ENCODE results near the gene CTF1. TPM values are rescaled to one million over a fixed set of nuclear protein-coding genes. Genes with fewer than 3 reads are reported as not detected.
A peak's percentile ranks its signal among the peaks of the same experiment; 100 is the strongest.

The CTF1 gene, protein sequence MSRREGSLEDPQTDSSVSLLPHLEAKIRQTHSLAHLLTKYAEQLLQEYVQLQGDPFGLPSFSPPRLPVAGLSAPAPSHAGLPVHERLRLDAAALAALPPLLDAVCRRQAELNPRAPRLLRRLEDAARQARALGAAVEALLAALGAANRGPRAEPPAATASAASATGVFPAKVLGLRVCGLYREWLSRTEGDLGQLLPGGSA
- total RNA-seq = 10 to 100 TPM in 2 of 4 donors, 1 to 10 TPM in 1, not detected in 1; 2.3 to 20.6 (median 13.8) TPM

DNA sequence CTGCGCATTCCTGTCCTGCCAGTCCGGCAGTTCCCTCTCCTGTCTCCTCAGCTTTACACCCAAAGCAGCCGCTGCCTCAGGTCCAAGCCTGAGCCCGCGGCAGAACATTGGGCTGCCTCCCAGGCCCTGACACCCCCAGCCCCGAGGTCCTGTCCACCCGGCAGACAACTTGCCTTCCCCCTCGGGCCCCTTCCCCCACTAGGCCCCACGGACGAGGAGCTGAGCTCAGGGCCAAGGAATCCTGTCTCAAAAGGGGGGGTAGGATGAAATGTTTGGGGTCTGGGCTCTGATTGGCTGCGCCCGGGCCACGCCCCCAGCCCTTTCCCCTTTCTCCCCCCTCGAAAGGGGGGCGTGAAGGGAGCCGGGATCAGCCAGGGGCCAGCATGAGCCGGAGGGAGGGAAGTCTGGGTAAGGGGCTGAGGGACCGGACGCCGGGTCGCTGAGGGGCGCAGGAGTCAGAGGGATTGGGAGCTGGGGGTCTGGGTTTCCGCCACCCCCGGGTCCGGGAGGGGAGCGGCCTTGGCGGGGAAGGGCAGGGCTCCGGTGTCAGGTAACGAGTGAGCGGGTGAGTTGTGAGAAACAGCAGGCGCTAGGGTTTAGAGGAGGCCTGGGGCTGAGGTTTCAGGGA is at the start of gene CTF1:
TSS of gene CTF1 (plus strand) at position 354 of the 628 bp plus-strand sequence. CDS start at position 384, 30 bp downstream.
- no peaks in the 10 kb centered on the region for H3K9me3 ChIP-seq
- peak within 1 kb of the TSS; percentile 73 to 87 for H3K4me3 ChIP-seq
- intact Hi-C loops (cut with DNase I; ENCODE audit: low total_unique reads) = no loop called here
- no peaks in the 10 kb centered on the region for H3K27me3 ChIP-seq
- peak within 1 kb of the TSS; percentile 99 to 100 for H3K27ac ChIP-seq
- TF ChIP-seq POLR2A (IDR thresholded peaks at IDR 0.05) = peak; percentile 38 to 76
- TF ChIP-seq, protein P1, sequence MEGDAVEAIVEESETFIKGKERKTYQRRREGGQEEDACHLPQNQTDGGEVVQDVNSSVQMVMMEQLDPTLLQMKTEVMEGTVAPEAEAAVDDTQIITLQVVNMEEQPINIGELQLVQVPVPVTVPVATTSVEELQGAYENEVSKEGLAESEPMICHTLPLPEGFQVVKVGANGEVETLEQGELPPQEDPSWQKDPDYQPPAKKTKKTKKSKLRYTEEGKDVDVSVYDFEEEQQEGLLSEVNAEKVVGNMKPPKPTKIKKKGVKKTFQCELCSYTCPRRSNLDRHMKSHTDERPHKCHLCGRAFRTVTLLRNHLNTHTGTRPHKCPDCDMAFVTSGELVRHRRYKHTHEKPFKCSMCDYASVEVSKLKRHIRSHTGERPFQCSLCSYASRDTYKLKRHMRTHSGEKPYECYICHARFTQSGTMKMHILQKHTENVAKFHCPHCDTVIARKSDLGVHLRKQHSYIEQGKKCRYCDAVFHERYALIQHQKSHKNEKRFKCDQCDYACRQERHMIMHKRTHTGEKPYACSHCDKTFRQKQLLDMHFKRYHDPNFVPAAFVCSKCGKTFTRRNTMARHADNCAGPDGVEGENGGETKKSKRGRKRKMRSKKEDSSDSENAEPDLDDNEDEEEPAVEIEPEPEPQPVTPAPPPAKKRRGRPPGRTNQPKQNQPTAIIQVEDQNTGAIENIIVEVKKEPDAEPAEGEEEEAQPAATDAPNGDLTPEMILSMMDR (IDR thresholded peaks at IDR 0.05) = no peak
- no peaks in the 10 kb centered on the region for H3K36me3 ChIP-seq
- DNase-seq = peak; percentile 90 to 91
- H3K4me1 ChIP-seq = peaks cover 6 to 7% of the 10 kb centered on the region in 2 donors

- H3K36me3 ChIP-seq = no peaks in the 10 kb centered on the region
- intact Hi-C loops (cut with DNase I; ENCODE audit: low total_unique reads) = loop anchor here (5.0 kb wide), 1 partner anchor 70 kb away; no protein-coding TSS in a partner anchor
- no peak for TF ChIP-seq POLR2A (IDR thresholded peaks at IDR 0.05)
- TF ChIP-seq, protein P1 (IDR thresholded peaks at IDR 0.05) = no peak
- H3K4me3 ChIP-seq = no peak overlapping the region
- H3K27ac ChIP-seq = no peak overlapping the region
- DNase-seq = no peak
- H3K9me3 ChIP-seq = no peaks in the 10 kb centered on the region
- no peaks in the 10 kb centered on the region for H3K27me3 ChIP-seq
- no peaks in the 10 kb centered on the region for H3K4me1 ChIP-seq
These were observed 49.6 kb upstream of the CTF1 start for GRCh38 chr16:30846649-30847402.

- TF ChIP-seq, protein P1 (IDR thresholded peaks at IDR 0.05) = no peak
- no peak for TF ChIP-seq POLR2A (IDR thresholded peaks at IDR 0.05)
- DNase-seq = no peak
- Histone ChIP-seq H3K36me3 (no peaks in the 10 kb centered on the region), H3K27me3 (no peaks in the 10 kb centered on the region), H3K4me3 (no peak overlapping the region), H3K27ac (no peak overlapping the region), H3K9me3 (no peaks in the 10 kb centered on the region), H3K4me1 (no peaks in the 10 kb centered on the region)
- intact Hi-C loops (cut with DNase I; ENCODE audit: low total_unique reads) = no loop called here
These were observed 46.2 kb upstream of the CTF1 start for GRCh38 chr16:30850246-30850645.

- H3K27me3 ChIP-seq = no peaks in the 10 kb centered on the region
- H3K9me3 ChIP-seq = no peaks in the 10 kb centered on the region
- intact Hi-C loops (cut with DNase I; ENCODE audit: low total_unique reads) = no loop called here
These were observed 42.7 kb upstream of the CTF1 start for GRCh38 chr16:30853758-30854157.

More at GRCh38 chr16:30853758-30854157, 42.7 kb upstream of the CTF1 start:
- Histone ChIP-seq H3K36me3 (no peaks in the 10 kb centered on the region), H3K27ac (no peak overlapping the region), H3K4me1 (no peaks in the 10 kb centered on the region), H3K4me3 (no peak overlapping the region)
- TF ChIP-seq, protein P1 (IDR thresholded peaks at IDR 0.05) = no peak
- no peak for TF ChIP-seq POLR2A (IDR thresholded peaks at IDR 0.05)
- no peak for DNase-seq
